ENCODE measurements around the gene PEF1.

The PEF1 gene

DNA sequence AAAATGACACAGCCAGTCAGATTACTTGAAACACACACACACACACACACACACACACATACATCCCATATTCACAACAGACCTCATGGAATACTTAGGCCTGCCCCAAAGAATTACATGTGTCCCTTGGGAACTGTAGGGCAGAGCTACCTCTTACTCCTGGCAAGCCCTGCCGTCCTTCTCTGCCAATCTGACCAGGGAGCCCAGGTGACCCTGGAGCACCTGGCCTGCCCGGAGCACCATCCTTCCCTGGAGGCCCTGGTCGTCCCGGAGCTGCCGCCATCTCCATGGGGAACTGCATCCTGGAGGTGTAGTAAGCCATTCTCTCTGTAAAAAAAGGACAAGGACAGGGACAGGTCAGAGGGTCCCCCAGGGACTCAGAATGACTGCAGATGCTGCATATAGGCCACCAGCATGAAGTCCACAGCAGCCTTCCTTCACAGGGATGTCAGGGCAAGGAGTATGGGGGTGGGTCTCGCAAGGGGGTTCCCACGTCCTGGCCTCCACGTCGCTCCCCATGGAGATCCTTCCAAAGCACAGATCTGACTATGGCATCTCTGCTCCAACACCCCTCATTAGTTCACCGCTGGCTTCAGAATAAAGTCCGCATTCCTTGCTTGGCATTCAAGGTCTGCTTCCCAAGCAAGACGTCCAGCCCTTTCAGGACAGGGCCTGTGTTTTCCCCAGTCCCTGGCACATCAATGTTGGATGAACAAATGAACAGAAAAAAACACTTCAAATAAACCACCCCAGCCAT is 9.2 kb upstream of the PEF1 start:
- no peak for DNase-seq (ENCODE audit: low spot score)

DNA sequence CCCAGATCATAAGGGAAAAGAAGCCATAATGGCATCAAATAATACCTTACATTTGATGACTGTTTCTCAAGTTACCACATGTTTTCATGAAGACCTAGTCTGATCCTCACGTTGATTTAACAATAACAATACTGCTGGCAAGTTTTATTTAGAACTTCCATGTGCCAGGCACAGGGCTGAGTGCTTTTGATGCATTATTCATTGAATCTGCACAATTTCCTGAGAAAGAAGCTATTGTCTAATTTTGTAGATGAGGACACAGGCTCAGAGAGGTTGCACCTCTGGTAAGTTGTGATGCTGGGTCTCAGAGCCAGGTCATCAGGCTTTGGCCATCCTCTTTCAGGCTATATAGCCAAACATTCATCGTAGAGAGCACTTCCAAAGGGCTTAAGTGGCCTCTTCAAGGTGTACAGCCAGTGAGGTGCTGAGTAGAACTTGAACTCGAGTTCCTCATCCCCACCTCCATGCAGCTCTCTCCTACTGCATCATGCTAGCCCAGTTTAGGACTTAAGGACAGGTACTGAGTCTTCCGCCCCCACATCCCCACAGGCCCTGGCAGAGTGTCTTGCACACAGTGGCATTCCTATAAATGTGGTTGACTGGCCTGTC is 8.3 kb upstream of the PEF1 start:
- no peak for DNase-seq (ENCODE audit: low spot score)

DNA sequence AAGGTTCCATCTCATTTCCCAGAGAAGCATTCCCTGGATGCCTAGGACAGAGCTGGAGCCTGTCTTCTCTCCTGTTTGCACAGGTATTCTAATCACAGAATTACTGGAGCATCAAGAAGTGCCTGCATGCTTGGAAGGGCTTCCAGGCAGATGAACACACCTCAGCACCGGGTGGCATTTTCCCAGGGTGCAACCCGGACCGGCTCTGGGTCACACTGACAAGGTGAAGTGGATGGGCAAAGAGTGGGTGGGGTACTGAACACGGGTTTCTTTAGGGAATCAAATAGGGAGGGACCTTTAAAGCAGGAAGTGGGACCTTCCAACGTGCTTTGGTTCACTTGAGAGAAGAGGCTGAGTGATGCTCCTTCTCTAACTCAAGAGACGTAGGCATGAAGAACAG is 7.1 kb upstream of the PEF1 start:
- no peak for DNase-seq (ENCODE audit: low spot score)

DNA sequence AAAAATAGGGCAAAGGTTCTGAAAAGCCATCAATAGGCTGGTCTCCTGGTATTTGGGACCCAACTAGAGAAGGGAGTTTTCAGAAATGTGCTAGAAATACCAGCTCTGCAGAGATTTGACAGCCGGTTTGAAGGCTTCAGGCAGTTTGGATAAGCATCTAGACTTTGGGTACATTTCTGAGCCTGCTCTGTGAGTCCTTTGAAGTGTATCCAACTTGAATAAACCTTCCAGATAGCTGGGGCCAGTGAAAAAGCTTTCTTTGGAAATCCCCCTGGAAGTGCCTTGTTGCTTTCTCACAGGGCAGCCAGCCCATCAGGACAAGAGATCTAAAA is 6.4 kb upstream of the PEF1 start:
- DNase-seq (ENCODE audit: low spot score) = no peak

DNA sequence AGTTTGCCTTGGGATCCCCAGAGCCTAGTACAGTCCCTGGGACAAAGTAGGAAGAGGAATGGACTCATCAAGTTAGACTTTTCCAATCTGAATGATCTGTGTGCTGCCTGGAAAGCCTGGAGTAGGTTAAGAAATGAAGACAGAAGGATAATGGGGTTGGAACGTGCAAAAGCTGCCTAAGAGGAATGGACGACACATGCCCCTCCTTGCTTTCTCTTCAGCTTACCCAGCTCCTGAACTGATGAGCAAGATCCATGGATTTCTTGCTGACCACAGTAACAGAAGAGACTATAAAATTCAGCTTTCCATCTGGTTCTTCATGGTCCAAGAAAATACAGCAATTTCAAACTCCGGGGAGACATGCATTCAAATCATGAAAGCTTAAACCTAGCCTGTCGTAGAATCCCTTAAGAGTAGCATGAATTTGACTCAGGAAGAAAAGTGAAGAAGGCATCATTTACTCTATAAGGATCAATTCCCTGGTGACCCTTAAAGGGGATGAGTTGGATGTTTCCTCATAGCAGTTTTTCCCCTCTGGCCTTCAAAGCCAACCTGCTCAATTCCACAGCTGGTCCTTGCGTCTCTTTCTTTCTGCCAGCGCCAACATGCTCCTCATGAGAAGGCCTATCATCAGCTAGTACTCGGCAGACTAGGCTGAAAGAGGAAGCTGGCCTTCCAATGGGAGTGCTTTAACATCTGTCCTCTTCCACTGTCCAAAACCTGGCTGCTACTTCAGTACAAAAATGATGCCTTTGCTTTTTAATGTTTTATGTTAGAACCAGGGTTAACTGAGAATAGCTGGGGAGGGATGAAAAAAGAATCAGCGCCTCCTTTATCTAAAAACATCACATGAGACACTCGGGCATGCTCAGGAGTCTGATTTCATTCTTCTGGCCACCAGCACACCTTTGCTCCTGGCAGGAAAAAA is 5.7 kb upstream of the PEF1 start:
- DNase-seq (ENCODE audit: low spot score) = no peak

DNA sequence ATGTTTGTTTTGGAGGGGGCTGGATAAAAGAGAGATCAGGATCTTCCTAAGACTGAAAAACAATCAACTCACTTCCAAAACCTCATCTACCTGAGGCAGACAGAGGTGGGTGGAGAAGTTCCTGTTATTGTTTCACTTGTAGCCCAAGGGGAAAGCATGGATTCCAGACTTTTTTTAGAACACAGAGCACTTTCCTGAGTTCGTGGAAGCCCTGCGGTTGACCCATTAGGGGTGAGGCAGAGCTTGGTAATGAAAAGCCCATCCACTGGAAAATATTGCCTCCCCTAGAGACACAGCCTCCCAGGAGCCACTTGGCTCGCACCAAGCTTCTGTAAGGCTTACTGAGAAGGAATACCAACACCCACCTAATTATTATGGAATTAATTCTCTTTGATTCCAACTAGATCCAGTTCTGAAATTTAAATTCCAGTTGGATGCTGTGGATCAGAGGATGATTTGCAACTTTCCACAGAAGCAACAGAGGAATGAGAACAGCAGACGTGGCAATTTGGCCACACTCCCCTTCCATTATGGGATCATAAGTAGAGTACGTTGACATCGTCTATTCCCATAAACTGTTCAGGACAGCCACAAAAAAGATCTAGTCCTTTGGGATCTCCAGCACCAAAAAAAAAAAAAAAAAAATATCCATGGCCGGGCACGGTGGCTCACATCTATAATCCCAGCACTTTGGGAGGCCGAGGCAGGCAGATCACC is 4.1 kb upstream of the PEF1 start:
- DNase-seq (ENCODE audit: low spot score) = no peak

DNA sequence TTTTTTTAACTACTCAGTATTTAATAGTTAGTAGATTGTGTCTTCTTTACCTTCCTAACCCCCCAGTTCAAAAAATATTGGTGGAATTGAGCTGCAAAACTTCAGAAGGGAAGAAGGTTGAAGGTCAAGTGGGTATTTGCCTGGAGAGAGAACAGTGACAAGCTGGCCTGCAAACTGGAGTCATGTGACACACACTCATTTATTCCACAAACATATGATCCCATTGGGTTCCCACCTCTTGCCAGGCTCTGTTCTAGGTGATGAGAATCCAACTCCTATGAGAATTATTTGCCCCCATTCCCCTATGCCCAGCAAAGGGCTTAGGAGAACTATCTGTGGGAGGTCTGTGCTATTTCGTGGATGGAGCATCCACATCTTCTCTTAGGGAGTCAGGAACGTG is 3.5 kb upstream of the PEF1 start:
- DNase-seq (ENCODE audit: low spot score) = no peak

DNA sequence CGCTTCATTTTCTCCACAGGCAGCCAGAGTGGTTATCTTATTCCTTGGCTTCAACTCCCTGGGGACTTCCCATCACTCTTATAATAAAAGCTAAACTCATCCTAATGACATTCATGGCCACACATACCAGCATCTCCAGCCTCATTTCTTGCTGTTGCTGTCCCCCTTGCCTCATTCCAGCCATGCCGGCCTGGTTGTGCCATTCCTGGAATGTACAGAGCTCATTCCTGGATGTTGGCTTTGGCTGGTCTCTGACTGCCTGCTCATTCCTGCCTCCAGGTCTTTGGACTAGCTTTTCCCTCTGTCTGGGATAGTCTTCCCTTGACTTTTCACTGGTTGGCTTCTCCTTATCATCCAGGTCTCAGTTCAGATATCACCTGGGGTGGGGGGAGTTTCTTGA is 2.4 kb upstream of the PEF1 start:
- no peak for DNase-seq (ENCODE audit: low spot score)

DNA sequence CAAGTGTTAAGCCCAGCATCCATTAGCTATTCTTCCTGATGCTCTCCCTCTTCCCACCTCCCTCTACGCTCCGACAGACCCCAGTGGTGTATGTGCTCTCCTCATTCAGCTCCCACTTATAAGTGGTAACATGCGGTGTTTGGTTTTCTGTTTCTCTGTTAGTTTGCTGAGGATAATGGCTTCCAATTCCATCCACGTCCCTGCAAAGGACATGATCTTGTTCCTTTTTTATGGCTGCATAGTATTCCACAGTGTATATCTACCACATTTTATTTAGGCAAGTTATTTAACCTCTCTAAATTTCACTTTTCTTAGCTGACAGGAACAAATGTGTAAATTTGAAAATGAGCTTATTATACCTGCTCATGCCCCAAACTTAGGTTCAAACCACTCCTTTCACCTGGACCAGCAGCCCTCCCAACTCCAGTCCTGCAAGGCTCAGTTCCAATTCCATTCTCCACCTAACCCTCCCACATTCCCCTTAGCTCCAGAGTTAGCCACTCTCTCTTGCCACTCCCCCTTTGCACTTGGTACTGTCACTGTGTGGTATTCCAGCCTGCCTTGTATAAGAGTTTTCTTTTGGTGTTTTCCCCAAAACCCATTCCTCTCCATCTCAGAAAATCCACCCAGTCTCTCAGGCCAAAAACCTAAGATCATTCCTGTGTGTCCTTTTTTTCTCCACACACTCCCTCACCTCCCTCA is 1.7 kb upstream of the PEF1 start:
- no peak for DNase-seq (ENCODE audit: low spot score)

DNA sequence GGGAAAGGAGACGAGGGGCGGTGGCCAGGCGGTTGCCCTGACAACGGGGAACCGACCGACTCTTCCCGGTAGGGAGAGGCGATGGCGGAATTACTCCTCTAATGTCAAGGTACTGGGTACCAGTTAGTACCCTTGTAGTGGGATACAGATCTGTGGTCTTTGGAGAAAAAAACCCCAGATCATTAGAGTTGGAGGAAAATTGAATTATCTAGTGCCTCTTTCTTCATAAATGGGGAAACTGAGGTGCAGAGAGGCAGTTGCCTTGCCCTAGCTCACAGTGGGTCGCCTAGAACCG is 545 bp upstream of the PEF1 start:
- no peak for DNase-seq (ENCODE audit: low spot score)

DNA sequence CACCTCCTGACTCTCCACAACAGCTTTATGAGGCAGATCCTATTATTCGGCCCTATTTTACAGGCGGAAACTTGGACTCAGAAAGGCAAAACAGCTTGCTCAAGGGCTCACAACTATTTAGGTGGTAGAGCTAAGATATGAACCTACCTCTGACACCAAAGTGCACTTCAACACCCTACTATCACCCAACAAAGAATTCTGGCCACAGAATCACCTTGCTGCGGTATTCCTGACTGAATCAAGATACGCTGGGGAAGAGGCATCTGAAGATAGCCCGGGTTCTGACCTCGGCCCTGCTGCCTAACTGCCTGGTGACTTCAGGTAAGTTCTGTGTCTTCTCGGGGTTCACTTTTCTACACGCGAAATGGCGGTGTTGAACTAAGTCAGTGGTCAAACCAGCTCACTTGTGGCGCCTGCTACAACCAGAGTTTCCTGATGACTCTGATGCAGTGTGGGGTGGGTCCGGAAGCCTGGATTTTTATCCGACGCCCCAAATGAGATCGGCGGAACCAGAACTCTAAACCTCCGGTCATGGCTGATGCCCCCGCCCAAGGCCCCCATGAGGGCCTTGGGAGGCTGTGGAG is 608 bp downstream of the PEF1 start:
- no peak for DNase-seq (ENCODE audit: low spot score)

DNA sequence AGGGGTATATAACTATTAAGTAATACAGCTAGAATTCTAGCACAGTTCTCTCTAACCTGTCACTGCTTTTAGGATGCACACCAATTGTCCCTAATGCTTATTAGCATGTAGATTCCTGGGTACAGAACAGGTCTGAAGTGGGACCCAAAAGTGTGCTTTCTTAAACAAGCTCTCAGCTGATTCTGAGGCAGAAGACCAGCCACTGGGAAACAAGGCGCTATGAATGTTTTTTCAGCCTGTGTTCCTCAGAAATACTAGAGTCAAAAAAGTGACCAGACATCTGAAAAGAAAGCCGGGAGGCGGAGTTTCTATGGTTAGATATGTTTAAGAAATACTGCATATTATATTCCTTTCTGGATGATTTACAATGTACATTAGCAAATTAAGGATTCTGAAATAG is 1.8 kb downstream of the PEF1 start:
- DNase-seq (ENCODE audit: low spot score) = no peak

DNA sequence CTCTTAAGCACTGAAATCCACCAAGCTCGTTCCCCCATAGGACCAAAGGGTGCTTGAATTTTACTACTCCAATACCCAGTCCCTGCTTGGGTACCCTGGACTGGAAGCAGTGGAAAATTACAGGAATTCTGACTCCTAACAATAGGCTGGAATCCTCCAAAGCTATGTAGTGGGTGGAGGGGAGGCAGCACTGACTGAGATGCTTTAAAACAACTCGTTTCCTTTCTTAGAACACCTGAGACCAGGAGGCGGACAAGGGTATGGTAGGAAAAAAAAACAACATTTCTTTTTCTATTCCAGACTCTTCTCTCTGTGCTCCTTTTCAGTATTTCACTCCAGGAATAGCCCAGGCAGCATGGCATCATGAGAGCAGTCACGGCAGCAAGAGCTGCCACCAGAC is 2.3 kb downstream of the PEF1 start:
- no peak for DNase-seq (ENCODE audit: low spot score)

DNA sequence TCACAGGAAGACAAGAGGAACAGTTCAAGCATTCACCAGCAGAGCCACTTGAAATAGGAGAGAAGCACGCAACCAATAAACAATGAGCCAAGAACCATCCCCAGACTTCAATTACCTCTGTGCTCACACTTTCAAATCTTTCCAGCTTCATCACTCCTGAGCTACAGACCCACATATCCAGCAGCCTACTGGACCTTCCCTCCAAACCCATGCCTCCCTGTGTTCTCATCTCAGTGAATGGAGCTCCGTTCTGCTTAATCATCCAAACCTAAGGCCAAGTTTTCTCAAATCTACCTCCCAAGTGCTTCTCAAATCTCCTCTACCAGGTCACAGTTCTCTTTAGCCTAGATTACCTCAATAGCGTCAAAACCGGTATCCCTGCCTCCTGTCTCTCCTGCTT is 3.7 kb downstream of the PEF1 start:
- no peak for DNase-seq (ENCODE audit: low spot score)

DNA sequence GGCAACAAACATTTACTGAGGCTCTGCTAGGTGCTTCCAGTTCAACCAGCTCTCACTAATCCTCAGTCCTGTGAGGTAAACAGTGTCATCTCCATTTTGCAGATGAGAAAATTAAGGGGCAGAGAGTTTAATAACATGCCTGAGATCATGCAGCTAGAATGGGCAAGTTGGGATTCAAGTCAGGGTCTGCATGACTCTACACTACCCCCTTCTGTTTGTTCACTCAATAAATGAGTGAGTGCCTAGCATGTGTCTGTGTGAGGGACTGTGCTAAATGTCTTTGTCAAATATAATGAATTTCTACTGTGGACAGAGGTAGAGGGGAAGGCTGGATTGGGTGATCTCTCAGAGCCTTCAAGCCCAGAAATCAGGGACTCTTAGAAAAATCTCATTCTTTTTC is 4.5 kb downstream of the PEF1 start:
- no peak for DNase-seq (ENCODE audit: low spot score)

DNA sequence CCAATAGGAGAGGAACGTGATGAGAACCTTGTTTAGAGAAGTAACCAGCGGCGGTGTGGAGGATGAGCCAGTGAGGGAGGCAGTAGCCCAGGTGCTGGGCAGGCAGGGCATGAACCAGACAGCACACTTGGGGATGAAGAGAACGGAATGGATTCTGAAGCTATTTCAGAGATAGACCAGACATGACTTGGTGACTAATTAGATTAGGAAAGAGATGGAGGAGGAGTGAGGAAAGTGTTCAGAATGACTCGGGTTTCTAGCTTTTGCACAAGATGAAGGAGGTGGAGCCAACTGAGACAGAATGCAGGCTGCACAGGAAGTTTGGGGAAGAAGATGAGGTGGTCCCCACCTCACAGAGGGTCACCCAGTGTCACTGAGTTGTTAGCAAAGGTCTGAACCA is 5.1 kb downstream of the PEF1 start:
- DNase-seq (ENCODE audit: low spot score) = no peak

DNA sequence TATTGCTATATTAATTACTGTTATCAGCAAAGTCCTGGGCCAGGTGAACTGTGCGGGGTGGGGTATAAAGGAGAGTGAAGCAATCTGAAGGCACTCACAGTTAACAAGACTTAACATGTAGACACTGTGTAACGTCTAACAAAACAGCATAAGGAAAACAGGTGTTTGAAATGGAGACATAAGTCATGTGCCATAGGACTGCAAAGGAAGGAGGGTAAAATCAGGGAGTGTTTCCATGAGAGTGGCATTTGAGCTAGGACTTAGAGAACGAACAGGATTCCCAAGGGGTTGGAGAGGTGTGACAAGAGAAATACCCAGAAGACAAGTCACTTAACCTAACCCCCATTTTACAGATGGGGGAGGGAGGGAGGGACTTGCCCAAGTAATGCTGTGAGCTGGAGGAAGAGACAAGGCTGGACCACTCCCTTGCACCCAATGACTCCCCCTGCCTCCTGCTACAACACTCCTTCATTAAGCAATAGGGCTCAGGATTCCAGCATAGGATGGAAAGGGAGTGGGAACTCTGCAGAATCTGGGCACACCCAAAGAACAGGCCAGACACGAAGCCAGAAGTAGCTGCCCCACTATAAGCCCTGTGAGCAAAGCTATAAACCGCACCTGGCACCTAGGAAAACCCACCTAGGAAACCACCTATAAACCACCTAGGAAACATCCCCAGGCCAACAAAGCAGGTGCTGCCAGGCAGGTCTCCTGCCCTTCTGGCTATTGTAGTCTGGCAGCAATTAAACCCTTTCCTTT is 6.6 kb downstream of the PEF1 start:
- DNase-seq (ENCODE audit: low spot score) = no peak

DNA sequence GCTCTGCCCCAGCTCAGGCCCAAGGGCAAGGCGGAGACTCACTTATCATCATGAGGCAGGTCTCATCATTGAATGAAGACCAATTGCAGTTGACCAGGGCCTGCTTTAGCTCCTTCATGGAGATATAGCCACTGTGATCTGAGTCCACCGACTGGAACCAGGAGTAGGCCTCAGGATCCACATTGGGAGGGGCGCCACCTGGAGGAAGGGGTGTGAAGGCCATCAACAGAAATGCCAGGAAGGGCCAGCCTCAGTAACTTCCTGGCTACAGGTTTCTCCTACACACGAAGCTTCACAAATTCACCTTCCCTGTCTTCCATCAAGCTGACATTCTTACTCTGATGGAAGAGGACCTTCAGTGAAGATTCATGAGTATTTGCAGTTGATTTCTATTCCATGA is 11.6 kb downstream of the PEF1 start:
- no peak for DNase-seq (ENCODE audit: low spot score)

DNA sequence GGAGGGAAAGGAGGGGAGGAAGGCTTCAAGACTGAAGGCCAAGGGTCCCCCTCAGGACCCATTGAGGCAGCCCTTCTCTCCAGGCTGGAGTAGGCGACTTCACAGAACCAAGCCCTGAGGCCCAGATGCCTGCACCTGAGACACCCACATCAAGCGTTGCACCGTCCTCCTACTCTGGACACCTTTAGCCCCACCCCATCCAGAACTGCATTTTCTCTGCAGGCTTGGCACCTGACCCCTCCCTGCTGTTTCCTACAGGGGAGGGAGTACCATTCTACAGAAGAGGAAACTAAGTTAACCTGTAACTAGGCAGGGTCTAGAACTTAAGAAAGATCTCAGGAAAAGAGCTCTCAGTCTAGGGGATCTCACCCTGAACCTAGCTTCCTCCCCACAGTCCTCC is 12.0 kb downstream of the PEF1 start:
- no peak for DNase-seq (ENCODE audit: low spot score)

DNA sequence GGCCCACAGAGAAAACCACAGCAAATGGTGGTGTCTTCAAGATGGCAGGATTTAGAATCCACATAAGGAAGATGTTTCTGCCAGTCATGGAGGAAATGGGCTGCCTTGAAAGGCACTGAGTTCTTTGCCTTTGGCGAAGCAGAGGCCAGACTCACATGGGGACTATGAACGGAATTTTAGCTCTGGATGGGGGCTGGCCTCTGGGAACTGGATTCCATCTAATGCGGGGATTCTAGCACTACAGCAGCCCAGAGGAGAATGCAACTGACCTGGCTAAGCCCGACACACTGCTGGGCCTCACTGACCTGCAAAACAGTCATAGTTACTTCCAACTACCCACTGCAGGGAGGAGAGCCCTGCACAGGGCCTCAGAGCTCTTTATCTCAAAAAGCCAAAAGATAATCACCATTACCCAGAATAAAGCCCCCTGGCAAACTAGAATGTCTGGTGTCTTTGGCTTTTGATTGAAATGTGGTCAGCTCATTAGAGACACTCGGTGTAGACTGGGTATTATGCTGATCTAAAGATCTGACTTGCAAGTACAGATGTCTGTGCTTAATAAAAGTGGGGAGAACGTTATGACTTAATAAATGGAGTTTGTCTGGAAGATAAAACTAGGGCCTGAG is 15.6 kb downstream of the PEF1 start:
- no peak for DNase-seq (ENCODE audit: low spot score)
